Activated T-helper 1 cell treated with anti-CD3 and anti-CD28 coated beads, Interleukin-12 subunit alpha, Interleukin-12 subunit beta, Interleukin-2, Interleukin-4 antibody, amounts not matched to agents 30 ng/mL and 10 ng/mL and 1 ng/mL, durations not matched to agents 14 hours and 24 hours and 36 hours (primary cell): ENCODE measurements around the gene RBM39. TPM values are rescaled to one million over a fixed set of nuclear protein-coding genes. Genes with fewer than 3 reads are reported as not detected.
"Not testable (repeated sequence)": the region's sequence is repeated elsewhere in the genome, so short reads cannot be mapped to it uniquely, and the experiment has no call there.

ENCODE experiments used
- DNase-seq: peaks from one replicate; pipeline ENCODE4 v3.0.0; 2021; ENCODE audit warnings: low spot score
- H3K27ac Mint-ChIP-seq: one replicate; pipeline ENCODE4 v1.8.0; 2021; ENCODE audit warnings: mild to moderate bottlenecking, mixed read lengths
- H3K27me3 Mint-ChIP-seq: one replicate; pipeline ENCODE4 v1.8.0; 2022; ENCODE audit warnings: mild to moderate bottlenecking, moderate library complexity, mixed read lengths; ENCODE audit not compliant: insufficient read depth
- H3K36me3 Mint-ChIP-seq: one replicate; pipeline ENCODE4 v1.8.0; 2021; ENCODE audit warnings: low read depth, mixed read lengths
- H3K4me1 Mint-ChIP-seq: one replicate; pipeline ENCODE4 v1.8.0; 2021; ENCODE audit warnings: low read depth, mixed read lengths
- H3K4me3 Mint-ChIP-seq: one replicate; pipeline ENCODE4 v1.8.0; 2021; ENCODE audit warnings: mild to moderate bottlenecking, moderate library complexity, mixed read lengths
- H3K9me3 Mint-ChIP-seq: one replicate; pipeline ENCODE4 v1.8.0; 2021; ENCODE audit warnings: mixed read lengths
- intact Hi-C: fragments of 100-400 bp; cut with micrococcal nuclease; formaldehyde crosslinking; loops from one replicate; pipeline ENCODE4 v1.15.1; 2024
- total RNA-seq: library from RNA; stranded (reverse); gene quantifications from 2 replicates; pipeline ENCODE4 v1.2.3, GENCODE V29; 2022

The RBM39 gene
- total RNA-seq, 1 donor from 2014 or later = 349 TPM

GRCh38 chr20:35697696-35698297 is 44.3 kb downstream of the RBM39 start:
- DNase-seq = no peak
- Mint-ChIP-seq H3K4me3 (peak overlapping the region; percentile 92), H3K27me3 (no peaks in the 10 kb centered on the region), H3K4me1 (peaks cover 32% of the 10 kb centered on the region), H3K27ac (peak overlapping the region; percentile 46), H3K9me3 (no peaks in the 10 kb centered on the region), H3K36me3 (peaks cover 34% of the 10 kb centered on the region)
- intact Hi-C loops = loop anchor here (1.0 to 5.0 kb wide), 6 partner anchors 15 to 235 kb away; partner anchors contain the start of genes PHF20 and RBM39

GRCh38 chr20:35695978-35696377 is 46.1 kb downstream of the RBM39 start:
- DNase-seq = no peak
- Mint-ChIP-seq H3K9me3 (no peaks in the 10 kb centered on the region), H3K4me1 (peaks cover 30% of the 10 kb centered on the region), H3K4me3 (peak overlapping the region; percentile 4), H3K27me3 (no peaks in the 10 kb centered on the region), H3K27ac (no peak overlapping the region), H3K36me3 (peaks cover 26% of the 10 kb centered on the region)
- intact Hi-C loops = loop anchor here (5.0 kb wide), 1 partner anchor 186 kb away; no protein-coding TSS in a partner anchor

- Mint-ChIP-seq H3K4me1 (peaks cover 24% of the 10 kb centered on the region), H3K36me3 (peaks cover 28% of the 10 kb centered on the region), H3K9me3 (no peaks in the 10 kb centered on the region), H3K27ac (no peak overlapping the region), H3K4me3 (no peak overlapping the region), H3K27me3 (no peaks in the 10 kb centered on the region)
- intact Hi-C loops = loop anchor here (5.0 kb wide), 1 partner anchor 187 kb away; no protein-coding TSS in a partner anchor
- DNase-seq = no peak
Measured at GRCh38 chr20:35695245-35695749, 46.8 kb downstream of the RBM39 start.

GRCh38 chr20:35690265-35690664 is 51.8 kb downstream of the RBM39 start:
- no peak overlapping the region for H3K27ac Mint-ChIP-seq
- H3K27me3 Mint-ChIP-seq = no peaks in the 10 kb centered on the region
- no peaks in the 10 kb centered on the region for H3K9me3 Mint-ChIP-seq
- no peak overlapping the region for H3K4me3 Mint-ChIP-seq
- intact Hi-C loops = no loop called here
- DNase-seq = no peak
- peaks cover 33% of the 10 kb centered on the region for H3K36me3 Mint-ChIP-seq
- H3K4me1 Mint-ChIP-seq = no peaks in the 10 kb centered on the region

GRCh38 chr20:35686872-35687271 is 55.2 kb downstream of the RBM39 start:
- not testable (repeated sequence) for H3K27ac Mint-ChIP-seq

GRCh38 chr20:35685368-35685767 is 56.7 kb downstream of the RBM39 start:
- H3K27ac Mint-ChIP-seq, H3K27me3 Mint-ChIP-seq, H3K4me3 Mint-ChIP-seq, DNase-seq, H3K9me3 Mint-ChIP-seq, intact Hi-C loops, H3K4me1 Mint-ChIP-seq: not testable (repeated sequence)
- H3K36me3 Mint-ChIP-seq = peaks cover 24% of the 10 kb centered on the region

More at GRCh38 chr20:35686872-35687271, 55.2 kb downstream of the RBM39 start:
- H3K36me3 Mint-ChIP-seq = peaks cover 26% of the 10 kb centered on the region
- H3K4me3 Mint-ChIP-seq, intact Hi-C loops, H3K9me3 Mint-ChIP-seq, H3K4me1 Mint-ChIP-seq, H3K27me3 Mint-ChIP-seq, DNase-seq: not testable (repeated sequence)

- Mint-ChIP-seq H3K36me3 (peaks cover 11% of the 10 kb centered on the region), H3K9me3 (no peaks in the 10 kb centered on the region), H3K4me1 (no peaks in the 10 kb centered on the region), H3K27me3 (no peaks in the 10 kb centered on the region), H3K27ac (no peak overlapping the region), H3K4me3 (no peak overlapping the region)
- DNase-seq = no peak
- intact Hi-C loops = no loop called here
Measured at GRCh38 chr20:35681960-35682359, 60.1 kb downstream of the RBM39 start.

- Mint-ChIP-seq H3K9me3 (no peaks in the 10 kb centered on the region), H3K4me1 (no peaks in the 10 kb centered on the region), H3K4me3 (no peak overlapping the region), H3K27ac (no peak overlapping the region), H3K27me3 (no peaks in the 10 kb centered on the region), H3K36me3 (peaks cover 8% of the 10 kb centered on the region)
- DNase-seq = no peak
- intact Hi-C loops = no loop called here
Measured at GRCh38 chr20:35680452-35681183, 61.4 kb downstream of the RBM39 start.

- Mint-ChIP-seq H3K4me3 (no peak overlapping the region), H3K27ac (no peak overlapping the region), H3K36me3 (peaks cover 24% of the 10 kb centered on the region), H3K9me3 (no peaks in the 10 kb centered on the region), H3K4me1 (no peaks in the 10 kb centered on the region), H3K27me3 (no peaks in the 10 kb centered on the region)
- intact Hi-C loops = no loop called here
- DNase-seq = no peak
Measured at GRCh38 chr20:35674921-35675320, 67.1 kb downstream of the RBM39 start.

- Mint-ChIP-seq H3K4me3 (no peak overlapping the region), H3K4me1 (no peaks in the 10 kb centered on the region), H3K27ac (no peak overlapping the region), H3K9me3 (no peaks in the 10 kb centered on the region), H3K27me3 (no peaks in the 10 kb centered on the region), H3K36me3 (peaks cover 34% of the 10 kb centered on the region)
- DNase-seq = no peak
- intact Hi-C loops = no loop called here
Measured at GRCh38 chr20:35673884-35674283, 68.2 kb downstream of the RBM39 start.

GRCh38 chr20:35669681-35670080 is 72.4 kb downstream of the RBM39 start:
- no peak overlapping the region for H3K4me3 Mint-ChIP-seq
- H3K36me3 Mint-ChIP-seq = peaks cover 40% of the 10 kb centered on the region
- no peak overlapping the region for H3K27ac Mint-ChIP-seq
- no peaks in the 10 kb centered on the region for H3K27me3 Mint-ChIP-seq
- no peak for DNase-seq
- H3K9me3 Mint-ChIP-seq = no peaks in the 10 kb centered on the region
- intact Hi-C loops = loop anchor here (10.0 kb wide), 2 partner anchors 215 to 365 kb away; partner anchors contain the start of gene CEP250
- peaks cover 5% of the 10 kb centered on the region for H3K4me1 Mint-ChIP-seq

GRCh38 chr20:35669221-35669620 is 72.8 kb downstream of the RBM39 start:
- no peak overlapping the region for H3K27ac Mint-ChIP-seq
- intact Hi-C loops = loop anchor here (10.0 kb wide), 2 partner anchors 214 to 364 kb away; partner anchors contain the start of gene CEP250

GRCh38 chr20:35665949-35666288 is 76.1 kb downstream of the RBM39 start:
- Mint-ChIP-seq H3K27ac (peak overlapping the region; percentile 30), H3K4me1 (peaks cover 35% of the 10 kb centered on the region), H3K27me3 (no peaks in the 10 kb centered on the region), H3K9me3 (no peaks in the 10 kb centered on the region), H3K36me3 (peaks cover 39% of the 10 kb centered on the region), H3K4me3 (peak overlapping the region; percentile 8)
- DNase-seq = no peak
- intact Hi-C loops = loop anchor here (1.0 to 10.0 kb wide), 3 partner anchors 124 to 361 kb away; partner anchors contain the start of genes CEP250 and ERGIC3

More at GRCh38 chr20:35669221-35669620, 72.8 kb downstream of the RBM39 start:
- H3K4me1 Mint-ChIP-seq = peaks cover 5% of the 10 kb centered on the region
- H3K9me3 Mint-ChIP-seq = no peaks in the 10 kb centered on the region
- peaks cover 40% of the 10 kb centered on the region for H3K36me3 Mint-ChIP-seq
- DNase-seq = no peak
- H3K27me3 Mint-ChIP-seq = no peaks in the 10 kb centered on the region
- no peak overlapping the region for H3K4me3 Mint-ChIP-seq
